ENCODE results near the gene EPS8L2. TPM values are rescaled to one million over a fixed set of nuclear protein-coding genes. Genes with fewer than 3 reads are reported as not detected.

Gene EPS8L2
- total RNA-seq, 1 donor from 2014 or later, result 129 TPM

GRCh38 chr11:748007-748359 is 42.0 kb downstream of the EPS8L2 start:
- H3K9ac ChIP-seq (ENCODE audit: low read length), result peak overlapping the region; percentile 93
- FAIRE-seq, result no peak
- no peaks in the 10 kb centered on the region for H3K36me3 Mint-ChIP-seq (ENCODE audit: low read depth, unreplicated experiment)
- H3K27me3 Mint-ChIP-seq (ENCODE audit: low read depth, unreplicated experiment), result no peaks in the 10 kb centered on the region
- H3K4me3 ChIP-seq (ENCODE audit: insufficient read depth, low read depth, low read length), result peak overlapping the region; percentile 76
- H3K4me1 ChIP-seq (ENCODE audit: insufficient read depth, low read length), result peaks cover 15% of the 10 kb centered on the region
- no peaks in the 10 kb centered on the region for H3K9me3 ChIP-seq (ENCODE audit: insufficient read depth, low read depth, low read length)
- peak overlapping the region; percentile 93 for H3K4me3 Mint-ChIP-seq (ENCODE audit: unreplicated experiment)
- peaks cover 37% of the 10 kb centered on the region for H4K20me1 ChIP-seq (ENCODE audit: insufficient read depth, low read length)
- H3K36me3 ChIP-seq (ENCODE audit: insufficient read depth, low read length), result peaks cover 5% of the 10 kb centered on the region
- H3K4me1 Mint-ChIP-seq (ENCODE audit: low read depth, unreplicated experiment), result peaks cover 10% of the 10 kb centered on the region
- peak overlapping the region; percentile 90 for H3K27ac Mint-ChIP-seq (ENCODE audit: unreplicated experiment)
- H2AFZ ChIP-seq (ENCODE audit: low read depth, low read length), result peak overlapping the region; percentile 84
- no peaks in the 10 kb centered on the region for H3K27me3 ChIP-seq (ENCODE audit: insufficient read depth, low read length)
- peaks cover 53% of the 10 kb centered on the region for H3K79me2 ChIP-seq (ENCODE audit: insufficient read depth, low read length)
- no peaks in the 10 kb centered on the region for H3K9me3 Mint-ChIP-seq (ENCODE audit: unreplicated experiment)
- H3K27ac ChIP-seq (ENCODE audit: low read depth, low read length), result peak overlapping the region; percentile 61
- H3K4me2 ChIP-seq (ENCODE audit: low read length), result peak overlapping the region; percentile 92
- no peak for DNase-seq (ENCODE audit: low read depth)
- TF ChIP-seq EZH2 (IDR thresholded peaks at IDR 0.05; ENCODE audit: insufficient read depth, low read length), result no peak
- no peak for TF ChIP-seq CTCF (IDR thresholded peaks at IDR 0.05; ENCODE audit: insufficient read depth, low read depth, low read length)

GRCh38 chr11:749731-750130 is 43.7 kb downstream of the EPS8L2 start:
- TF ChIP-seq CTCF (IDR thresholded peaks at IDR 0.05; ENCODE audit: insufficient read depth, low read depth, low read length) (no peak), EZH2 (IDR thresholded peaks at IDR 0.05; ENCODE audit: insufficient read depth, low read length) (no peak)
- H3K9me3 ChIP-seq (ENCODE audit: insufficient read depth, low read depth, low read length), result no peaks in the 10 kb centered on the region
- no peak for FAIRE-seq
- peaks cover 5% of the 10 kb centered on the region for H3K36me3 ChIP-seq (ENCODE audit: insufficient read depth, low read length)
- no peaks in the 10 kb centered on the region for H3K27me3 Mint-ChIP-seq (ENCODE audit: low read depth, unreplicated experiment)
- H3K9me3 Mint-ChIP-seq (ENCODE audit: unreplicated experiment), result no peaks in the 10 kb centered on the region
- H3K4me3 Mint-ChIP-seq (ENCODE audit: unreplicated experiment), result peak overlapping the region; percentile 34
- no peak overlapping the region for H3K4me3 ChIP-seq (ENCODE audit: insufficient read depth, low read depth, low read length)
- H3K9ac ChIP-seq (ENCODE audit: low read length), result no peak overlapping the region
- no peaks in the 10 kb centered on the region for H3K27me3 ChIP-seq (ENCODE audit: insufficient read depth, low read length)
- peaks cover 15% of the 10 kb centered on the region for H3K4me1 ChIP-seq (ENCODE audit: insufficient read depth, low read length)
- no peak for DNase-seq (ENCODE audit: low read depth)
- no peaks in the 10 kb centered on the region for H3K36me3 Mint-ChIP-seq (ENCODE audit: low read depth, unreplicated experiment)
- H3K27ac Mint-ChIP-seq (ENCODE audit: unreplicated experiment), result no peak overlapping the region
- peaks cover 51% of the 10 kb centered on the region for H4K20me1 ChIP-seq (ENCODE audit: insufficient read depth, low read length)
- H3K79me2 ChIP-seq (ENCODE audit: insufficient read depth, low read length), result peaks cover 68% of the 10 kb centered on the region
- peak overlapping the region; percentile 6 for H3K4me2 ChIP-seq (ENCODE audit: low read length)
- H3K27ac ChIP-seq (ENCODE audit: low read depth, low read length), result no peak overlapping the region
- peaks cover 10% of the 10 kb centered on the region for H3K4me1 Mint-ChIP-seq (ENCODE audit: low read depth, unreplicated experiment)
- no peak overlapping the region for H2AFZ ChIP-seq (ENCODE audit: low read depth, low read length)

GRCh38 chr11:760236-760635 is 54.2 kb downstream of the EPS8L2 start:
- H2AFZ ChIP-seq (ENCODE audit: low read depth, low read length), result no peak overlapping the region
- H3K4me3 ChIP-seq (ENCODE audit: insufficient read depth, low read depth, low read length), result no peak overlapping the region
- no peak for TF ChIP-seq CTCF (IDR thresholded peaks at IDR 0.05; ENCODE audit: insufficient read depth, low read depth, low read length)
- TF ChIP-seq EZH2 (IDR thresholded peaks at IDR 0.05; ENCODE audit: insufficient read depth, low read length), result no peak
- peaks cover 7% of the 10 kb centered on the region for H3K4me1 ChIP-seq (ENCODE audit: insufficient read depth, low read length)
- no peak overlapping the region for H3K27ac ChIP-seq (ENCODE audit: low read depth, low read length)
- no peak for FAIRE-seq
- no peak overlapping the region for H3K27ac Mint-ChIP-seq (ENCODE audit: unreplicated experiment)
- no peaks in the 10 kb centered on the region for H3K27me3 Mint-ChIP-seq (ENCODE audit: low read depth, unreplicated experiment)
- H4K20me1 ChIP-seq (ENCODE audit: insufficient read depth, low read length), result peaks cover 51% of the 10 kb centered on the region
- H3K79me2 ChIP-seq (ENCODE audit: insufficient read depth, low read length), result peaks cover 22% of the 10 kb centered on the region
- H3K9me3 ChIP-seq (ENCODE audit: insufficient read depth, low read depth, low read length), result no peaks in the 10 kb centered on the region
- peaks cover 26% of the 10 kb centered on the region for H3K36me3 ChIP-seq (ENCODE audit: insufficient read depth, low read length)
- H3K9ac ChIP-seq (ENCODE audit: low read length), result no peak overlapping the region
- H3K27me3 ChIP-seq (ENCODE audit: insufficient read depth, low read length), result no peaks in the 10 kb centered on the region
- H3K36me3 Mint-ChIP-seq (ENCODE audit: low read depth, unreplicated experiment), result peaks cover 10% of the 10 kb centered on the region
- H3K4me1 Mint-ChIP-seq (ENCODE audit: low read depth, unreplicated experiment), result peaks cover 4% of the 10 kb centered on the region
- no peak overlapping the region for H3K4me3 Mint-ChIP-seq (ENCODE audit: unreplicated experiment)
- DNase-seq (ENCODE audit: low read depth), result no peak
- no peak overlapping the region for H3K4me2 ChIP-seq (ENCODE audit: low read length)
- no peaks in the 10 kb centered on the region for H3K9me3 Mint-ChIP-seq (ENCODE audit: unreplicated experiment)

Measured in astrocyte (in vitro differentiated cells and primary cell).